SH-SY5Y (cell line): ENCODE measurements around the gene MRI1.

Experiments used
- GATA2 ChIP-seq: IDR thresholded peaks from 2 replicates; pipeline ENCODE4 v1.6.1; 2011; ENCODE audit warnings: mild to moderate bottlenecking, low read depth, low read length
- GATA3 ChIP-seq: IDR thresholded peaks from 2 replicates; pipeline ENCODE4 v1.6.1; 2011; ENCODE audit warnings: low read depth, mild to moderate bottlenecking, low read length, moderate library complexity

DNA sequence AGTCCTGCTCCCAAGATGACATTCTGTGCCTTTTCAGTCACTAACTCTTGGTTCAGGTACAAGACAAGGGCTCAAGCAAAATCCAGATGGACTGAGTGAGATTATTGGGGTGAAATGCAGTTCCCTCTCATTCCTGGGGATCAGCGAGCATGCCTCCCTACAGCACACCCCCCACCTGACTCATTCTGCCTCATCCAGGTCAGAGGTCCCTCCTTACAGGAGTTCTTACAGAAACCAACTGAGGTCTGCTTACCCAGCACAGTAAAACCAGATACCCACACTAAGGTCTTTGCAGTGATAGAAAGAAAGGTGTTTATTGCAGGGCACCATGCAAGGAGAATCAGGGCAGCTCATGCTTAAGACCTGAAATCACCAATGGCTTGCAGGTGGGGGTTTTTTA lies 21.6 kb upstream of the MRI1 start:
- no peak for TF ChIP-seq GATA2
- TF ChIP-seq GATA3 = no peak
